SK-N-SH (cell line): ENCODE measurements around the gene PRKAB1.
A peak's percentile ranks its signal among the peaks of the same experiment; 100 is the strongest.

ENCODE experiments used
- CTCF ChIP-seq: fragments of 200-600 bp; sonication (generic); IDR thresholded peaks from 2 replicates; pipeline ENCODE4 v1.6.1; 2017; ENCODE audit warnings: antibody characterized with exemption, mild to moderate bottlenecking, moderate library complexity
- EP300 ChIP-seq, 2 experiments: IDR thresholded peaks; 2 replicates each; pipeline versions ENCODE4 v1.4.0 to v1.6.1; 2012; ENCODE audit warnings: borderline replicate concordance in 1 of 2, low read depth in 1 of 2, low read length in 1 of 2
- FOSL2 ChIP-seq: IDR thresholded peaks from 2 replicates; pipeline ENCODE4 v1.4.0; 2012; ENCODE audit warnings: low read depth, mild to moderate bottlenecking, moderate library complexity, borderline replicate concordance
- MAX ChIP-seq: IDR thresholded peaks from 2 replicates; pipeline ENCODE4 v1.4.0; 2012; ENCODE audit warnings: low read depth
- POLR2AphosphoS5 ChIP-seq: IDR thresholded peaks from 2 replicates; pipeline ENCODE4 v1.6.1; 2012; ENCODE audit warnings: low read depth, low read length
- REST ChIP-seq: IDR thresholded peaks from 2 replicates; pipeline ENCODE4 v1.6.1; 2012; ENCODE audit warnings: mild to moderate bottlenecking, low read depth, low read length, moderate library complexity
- RFX5 ChIP-seq: IDR thresholded peaks from 2 replicates; pipeline ENCODE4 v1.6.1; 2012; ENCODE audit warnings: mild to moderate bottlenecking, improper control_type of control experiment, low read length
- TEAD4 ChIP-seq: IDR thresholded peaks from 2 replicates; pipeline ENCODE4 v1.4.0; 2012; ENCODE audit warnings: mild to moderate bottlenecking, borderline replicate concordance; ENCODE audit not compliant: insufficient read depth

- peak; percentile 59 for TF ChIP-seq CTCF
- TF ChIP-seq FOSL2: no peak
- no peak for TF ChIP-seq POLR2AphosphoS5
- no peak for TF ChIP-seq RFX5
- TF ChIP-seq EP300 (IDR thresholded peaks at IDR 0.05; ENCODE audit: borderline replicate concordance in 1 of 2, low read depth in 1 of 2, low read length in 1 of 2): no peak
- TF ChIP-seq MAX: no peak
- no peak for TF ChIP-seq TEAD4
- TF ChIP-seq REST: no peak
Observed at GRCh38 chr12:119695034-119695433, 27.1 kb downstream of the PRKAB1 start.
